Measurements from ENCODE around the gene B4GALNT3. TPM values are rescaled to one million over a fixed set of nuclear protein-coding genes. Genes with fewer than 3 reads are reported as not detected.
A peak's percentile ranks its signal among the peaks of the same experiment; 100 is the strongest.

The B4GALNT3 gene
- total RNA-seq, 2 experiments from 2014 or later: 3.4 to 5.4 TPM

- BruUV-seq (replicated peaks): no TSS peak
Measured at GRCh38 chr12:510071-510825, 50.5 kb downstream of the B4GALNT3 start.

GRCh38 chr12:512933-513332 is 53.2 kb downstream of the B4GALNT3 start:
- Histone ChIP-seq H3K4me3 (ENCODE audit: low read depth, low read length, poor library complexity, severe bottlenecking) (no peak overlapping the region), H2AFZ (ENCODE audit: low read length) (no peak overlapping the region), H3K4me2 (ENCODE audit: low read length) (no peak overlapping the region), H3K27ac (ENCODE audit: low read depth, low read length, poor library complexity, severe bottlenecking) (no peak overlapping the region), H3K9me2 (ENCODE audit: insufficient read depth, low read length) (no peaks in the 10 kb centered on the region), H3K79me2 (ENCODE audit: insufficient read depth, low read depth, low read length) (no peaks in the 10 kb centered on the region), H3K36me3 (ENCODE audit: insufficient read depth, low read length) (no peaks in the 10 kb centered on the region), H3K9me3 (ENCODE audit: low read length) (no peaks in the 10 kb centered on the region), H4K20me1 (ENCODE audit: insufficient read depth, low read length) (no peaks in the 10 kb centered on the region), H3K4me1 (ENCODE audit: insufficient read depth, low read length, poor library complexity, severe bottlenecking) (peaks cover 30% of the 10 kb centered on the region)
- BruUV-seq (replicated peaks): no TSS peak
- TF ChIP-seq, protein P1, sequence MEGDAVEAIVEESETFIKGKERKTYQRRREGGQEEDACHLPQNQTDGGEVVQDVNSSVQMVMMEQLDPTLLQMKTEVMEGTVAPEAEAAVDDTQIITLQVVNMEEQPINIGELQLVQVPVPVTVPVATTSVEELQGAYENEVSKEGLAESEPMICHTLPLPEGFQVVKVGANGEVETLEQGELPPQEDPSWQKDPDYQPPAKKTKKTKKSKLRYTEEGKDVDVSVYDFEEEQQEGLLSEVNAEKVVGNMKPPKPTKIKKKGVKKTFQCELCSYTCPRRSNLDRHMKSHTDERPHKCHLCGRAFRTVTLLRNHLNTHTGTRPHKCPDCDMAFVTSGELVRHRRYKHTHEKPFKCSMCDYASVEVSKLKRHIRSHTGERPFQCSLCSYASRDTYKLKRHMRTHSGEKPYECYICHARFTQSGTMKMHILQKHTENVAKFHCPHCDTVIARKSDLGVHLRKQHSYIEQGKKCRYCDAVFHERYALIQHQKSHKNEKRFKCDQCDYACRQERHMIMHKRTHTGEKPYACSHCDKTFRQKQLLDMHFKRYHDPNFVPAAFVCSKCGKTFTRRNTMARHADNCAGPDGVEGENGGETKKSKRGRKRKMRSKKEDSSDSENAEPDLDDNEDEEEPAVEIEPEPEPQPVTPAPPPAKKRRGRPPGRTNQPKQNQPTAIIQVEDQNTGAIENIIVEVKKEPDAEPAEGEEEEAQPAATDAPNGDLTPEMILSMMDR (conservative IDR thresholded peaks at IDR 0.05; ENCODE audit: low read length): no peak
- TF ChIP-seq EZH2phosphoT487 (IDR thresholded peaks at IDR 0.05; ENCODE audit: borderline replicate concordance, low read depth, low read length): no peak
- no peak for DNase-seq (ENCODE audit: low spot score)
- ChIA-PET POLR2A (no interaction called here), CTCF (ENCODE audit: unreplicated experiment) (no interaction called here)
- intact Hi-C loops (cut with micrococcal nuclease; ENCODE audit: unreplicated experiment): no loop called here

More at GRCh38 chr12:510071-510825, 50.5 kb downstream of the B4GALNT3 start:
- Histone ChIP-seq H3K9me3 (ENCODE audit: low read length) (no peaks in the 10 kb centered on the region), H3K9me2 (ENCODE audit: insufficient read depth, low read length) (no peaks in the 10 kb centered on the region), H3K27ac (ENCODE audit: low read depth, low read length, poor library complexity, severe bottlenecking) (peak overlapping the region; percentile 68), H3K4me3 (ENCODE audit: low read depth, low read length, poor library complexity, severe bottlenecking) (no peak overlapping the region), H3K4me1 (ENCODE audit: insufficient read depth, low read length, poor library complexity, severe bottlenecking) (peaks cover 47% of the 10 kb centered on the region), H3K36me3 (ENCODE audit: insufficient read depth, low read length) (no peaks in the 10 kb centered on the region), H3K79me2 (ENCODE audit: insufficient read depth, low read depth, low read length) (no peaks in the 10 kb centered on the region), H4K20me1 (ENCODE audit: insufficient read depth, low read length) (no peaks in the 10 kb centered on the region), H3K4me2 (ENCODE audit: low read length) (peak overlapping the region; percentile 69), H2AFZ (ENCODE audit: low read length) (peak overlapping the region; percentile 33; the same call in 1 of the 2 replicates)
- CTCF ChIA-PET (ENCODE audit: unreplicated experiment): interaction anchor here (0.6 kb wide), 1 partner anchor 17 kb away, joined by 3 read pairs; no protein-coding TSS in a partner anchor
- intact Hi-C loops (cut with micrococcal nuclease; ENCODE audit: unreplicated experiment): no loop called here
- DNase-seq (ENCODE audit: low spot score): no peak
- no peak for TF ChIP-seq EZH2phosphoT487 (IDR thresholded peaks at IDR 0.05; ENCODE audit: borderline replicate concordance, low read depth, low read length)
- TF ChIP-seq, protein P1 (conservative IDR thresholded peaks at IDR 0.05; ENCODE audit: low read length): no peak
- POLR2A ChIA-PET: interaction anchor here (0.6 kb wide), 1 partner anchor 55 kb away, joined by 4 read pairs; no protein-coding TSS in a partner anchor

- H3K4me1 ChIP-seq (ENCODE audit: insufficient read depth, low read length, poor library complexity, severe bottlenecking): peaks cover 25% of the 10 kb centered on the region
- intact Hi-C loops (cut with micrococcal nuclease; ENCODE audit: unreplicated experiment): no loop called here
- ChIA-PET POLR2A (no interaction called here), CTCF (ENCODE audit: unreplicated experiment) (no interaction called here)
- H3K27ac ChIP-seq (ENCODE audit: low read depth, low read length, poor library complexity, severe bottlenecking): no peak overlapping the region
- H3K9me3 ChIP-seq (ENCODE audit: low read length): no peaks in the 10 kb centered on the region
- TF ChIP-seq, protein P1 (conservative IDR thresholded peaks at IDR 0.05; ENCODE audit: low read length): no peak
- TF ChIP-seq EZH2phosphoT487 (IDR thresholded peaks at IDR 0.05; ENCODE audit: borderline replicate concordance, low read depth, low read length): no peak
- no peaks in the 10 kb centered on the region for H3K36me3 ChIP-seq (ENCODE audit: insufficient read depth, low read length)
- no peaks in the 10 kb centered on the region for H3K79me2 ChIP-seq (ENCODE audit: insufficient read depth, low read depth, low read length)
- no peak overlapping the region for H3K4me2 ChIP-seq (ENCODE audit: low read length)
- no peak overlapping the region for H2AFZ ChIP-seq (ENCODE audit: low read length)
- H3K4me3 ChIP-seq (ENCODE audit: low read depth, low read length, poor library complexity, severe bottlenecking): no peak overlapping the region
- H3K9me2 ChIP-seq (ENCODE audit: insufficient read depth, low read length): no peaks in the 10 kb centered on the region
- BruUV-seq (replicated peaks): no TSS peak
- no peaks in the 10 kb centered on the region for H4K20me1 ChIP-seq (ENCODE audit: insufficient read depth, low read length)
- DNase-seq (ENCODE audit: low spot score): no peak
Measured at GRCh38 chr12:513446-513845, 53.7 kb downstream of the B4GALNT3 start.

All from OCI-LY7 (cell line).